Measurements from ENCODE around the gene TEX10. TPM values are rescaled to one million over a fixed set of nuclear protein-coding genes. Genes with fewer than 3 reads are reported as not detected.
"Not testable (repeated sequence)": the region's sequence is repeated elsewhere in the genome, so short reads cannot be mapped to it uniquely, and the experiment has no call there.

Gene TEX10
- total and polyA plus RNA-seq, 7 donors = 3.2 to 19.6 (median 15.0) TPM

- H3K4me1 ChIP-seq = no peaks in the 10 kb centered on the region
- no peaks in the 10 kb centered on the region for H3K9me3 ChIP-seq
- no peak overlapping the region for H3K27ac ChIP-seq
- H3K4me3 ChIP-seq = no peak overlapping the region
- WGBS, 2 donors = 77 to 86% methylated on average over 2 of the region's 2 CpGs
- TF ChIP-seq POLR2AphosphoS5 (IDR thresholded peaks at IDR 0.05) = no peak
- TF ChIP-seq CTCF (IDR thresholded peaks at IDR 0.05) = no peak
- TF ChIP-seq POLR2A (IDR thresholded peaks at IDR 0.05) = no peak
- no peak for TF ChIP-seq EP300 (IDR thresholded peaks at IDR 0.05)
- DNase-seq = no peak
- no peaks in the 10 kb centered on the region for H3K36me3 ChIP-seq
- H3K27me3 ChIP-seq = no peaks in the 10 kb centered on the region
- intact Hi-C loops (cut with DNase I) = no loop called here
These were observed 42.1 kb upstream of the TEX10 start for GRCh38 chr9:100394816-100395215.

GRCh38 chr9:100394032-100394695 is 41.4 kb upstream of the TEX10 start:
- Histone ChIP-seq H3K27me3 (no peaks in the 10 kb centered on the region), H3K4me3 (no peak overlapping the region), H3K36me3 (no peaks in the 10 kb centered on the region), H3K4me1 (no peaks in the 10 kb centered on the region), H3K27ac (no peak overlapping the region), H3K9me3 (no peaks in the 10 kb centered on the region)
- no peak for DNase-seq
- intact Hi-C loops (cut with DNase I) = no loop called here
- TF ChIP-seq POLR2AphosphoS5 (IDR thresholded peaks at IDR 0.05) = no peak
- TF ChIP-seq POLR2A (IDR thresholded peaks at IDR 0.05) = no peak
- TF ChIP-seq CTCF (IDR thresholded peaks at IDR 0.05) = no peak
- TF ChIP-seq EP300 (IDR thresholded peaks at IDR 0.05) = no peak

- intact Hi-C loops (cut with DNase I); H3K4me1 ChIP-seq; DNase-seq; H3K9me3 ChIP-seq; H3K27ac ChIP-seq; H3K36me3 ChIP-seq; H3K27me3 ChIP-seq; H3K4me3 ChIP-seq: not testable (repeated sequence)
- WGBS, 2 donors = 95 to 98% methylated on average over 21 of the region's 21 CpGs
These were observed 40.2 kb upstream of the TEX10 start for GRCh38 chr9:100392989-100393388.

- no peak for DNase-seq
- no peak overlapping the region for H3K27ac ChIP-seq
- H3K36me3 ChIP-seq = no peaks in the 10 kb centered on the region
- peaks cover 0 to 7% (median 4%) of the 10 kb centered on the region in 4 donors for H3K9me3 ChIP-seq
- TF ChIP-seq POLR2A (IDR thresholded peaks at IDR 0.05) (no peak), POLR2AphosphoS5 (IDR thresholded peaks at IDR 0.05) (no peak), CTCF (IDR thresholded peaks at IDR 0.05) (no peak), EP300 (IDR thresholded peaks at IDR 0.05) (no peak)
- WGBS, 2 donors = 78 to 91% methylated on average over 4 of the region's 4 CpGs
- H3K4me1 ChIP-seq = no peaks in the 10 kb centered on the region
- intact Hi-C loops (cut with DNase I) = no loop called here
- H3K27me3 ChIP-seq = no peaks in the 10 kb centered on the region
- no peak overlapping the region for H3K4me3 ChIP-seq
These were observed 27.1 kb upstream of the TEX10 start for GRCh38 chr9:100379862-100380261.

GRCh38 chr9:100377015-100377414 is 24.3 kb upstream of the TEX10 start:
- no peaks in the 10 kb centered on the region for H3K9me3 ChIP-seq
- no peak overlapping the region for H3K4me3 ChIP-seq
- no peaks in the 10 kb centered on the region for H3K36me3 ChIP-seq
- no peak overlapping the region for H3K27ac ChIP-seq
- no peaks in the 10 kb centered on the region for H3K27me3 ChIP-seq
- no peaks in the 10 kb centered on the region for H3K4me1 ChIP-seq
- DNase-seq = no peak
- intact Hi-C loops (cut with DNase I) = no loop called here
- 44 to 69% methylated on average over 5 of the region's 5 CpGs for WGBS, 2 donors
- no peak for TF ChIP-seq CTCF (IDR thresholded peaks at IDR 0.05)
- no peak for TF ChIP-seq EP300 (IDR thresholded peaks at IDR 0.05)
- no peak for TF ChIP-seq POLR2AphosphoS5 (IDR thresholded peaks at IDR 0.05)
- TF ChIP-seq POLR2A (IDR thresholded peaks at IDR 0.05) = no peak

Data from sigmoid colon (tissue), 7 donors.